Natural killer cell (primary cell): Measurements from ENCODE around the gene ZNF341. TPM values are rescaled to one million over a fixed set of nuclear protein-coding genes. Genes with fewer than 3 reads are reported as not detected.
A peak's percentile ranks its signal among the peaks of the same experiment; 100 is the strongest.
"Not testable (repeated sequence)": the region's sequence is repeated elsewhere in the genome, so short reads cannot be mapped to it uniquely, and the experiment has no call there.

Source experiments
- ATAC-seq, 3 donors: fragments of 150-1000 bp in 2 of 3; fragments of 200-7000 bp in 1 of 3; cut with Tn5 transposase; 1 replicate in 1 of 3; 2 replicates in 2 of 3; pipeline ENCODE4 v1.10.0; 2021; ENCODE audit warnings: mild to moderate bottlenecking in 2 of 3, moderate library complexity in 2 of 3
- DNase-seq, 2 donors: peaks; one replicate each; pipeline versions ENCODE4 v3.0.0 to v3.0.0-alpha.2; 2013 to 2021; ENCODE audit warnings: mixed read lengths in 1 of 2
- H3K27ac ChIP-seq: one replicate; pipeline ENCODE4 v1.5.1; 2013; ENCODE audit warnings: mild to moderate bottlenecking, low read length
- H3K27me3 ChIP-seq: one replicate; pipeline ENCODE4 v1.6.1; 2013; ENCODE audit warnings: low read length; ENCODE audit not compliant: control insufficient read depth, insufficient read depth
- H3K36me3 ChIP-seq: one replicate; pipeline ENCODE4 v1.6.1; 2013; ENCODE audit warnings: low read length; ENCODE audit not compliant: control insufficient read depth, insufficient read depth
- H3K4me1 ChIP-seq: one replicate; pipeline ENCODE4 v1.6.1; 2013; ENCODE audit warnings: low read length; ENCODE audit not compliant: control insufficient read depth, insufficient read depth
- H3K4me3 ChIP-seq: one replicate; pipeline ENCODE4 v1.5.1; 2013; ENCODE audit warnings: low read length
- H3K9me3 ChIP-seq: one replicate; pipeline ENCODE4 v1.6.1; 2013; ENCODE audit warnings: low read length; ENCODE audit not compliant: control insufficient read depth, insufficient read depth
- H3K27ac Mint-ChIP-seq, 2 donors: one replicate each; pipeline ENCODE4 v1.8.0; 2022; ENCODE audit warnings: mild to moderate bottlenecking in 2 of 2, mixed read lengths in 2 of 2, moderate library complexity in 1 of 2
- H3K27me3 Mint-ChIP-seq, 2 donors: one replicate each; pipeline ENCODE4 v1.8.0; 2022; ENCODE audit warnings: low read depth in 2 of 2, mixed read lengths in 2 of 2
- H3K36me3 Mint-ChIP-seq: one replicate; pipeline ENCODE4 v1.8.0; 2022; ENCODE audit warnings: mixed read lengths
- H3K4me1 Mint-ChIP-seq, 2 donors: one replicate each; pipeline ENCODE4 v1.8.0; 2022; ENCODE audit warnings: mixed read lengths in 2 of 2
- H3K4me3 Mint-ChIP-seq: one replicate; pipeline ENCODE4 v1.8.0; 2022; ENCODE audit warnings: mild to moderate bottlenecking, moderate library complexity, mixed read lengths
- H3K9me3 Mint-ChIP-seq, 2 donors: one replicate each; pipeline ENCODE4 v1.8.0; 2022; ENCODE audit warnings: mixed read lengths in 2 of 2
- CTCF ChIP-seq: fragments of 200-600 bp; IDR thresholded peaks from one replicate; pipeline ENCODE4 v1.8.0; 2022; ENCODE audit warnings: antibody characterized with exemption
- WGBS: methylation state at CpG from one replicate; pipeline ENCODE4 v1.1.7; 2013; ENCODE audit warnings: missing lambda C conversion rate; ENCODE audit not compliant: insufficient coverage; 5-methylcytosine and 5-hydroxymethylcytosine counted together
- intact Hi-C: fragments of 100-400 bp; cut with micrococcal nuclease; formaldehyde crosslinking; loops from one replicate; pipeline ENCODE4 v1.14.2; 2022
- total RNA-seq, 4 donors: library from RNA; stranded (reverse); fragments of 120-200 nt in 1 of 4; gene quantifications; one replicate each; pipeline versions ENCODE4 v1.2.3 to v1.2.4, GENCODE V29; 2013 to 2022

Gene ZNF341
- total RNA-seq, 3 donors from 2014 or later (not counting 1 experiment from before 2014, with no cell fraction given), result 3.6 to 5.1 (median 4.3) TPM

- H3K9me3 Mint-ChIP-seq, result no peaks in the 10 kb centered on the region
- peaks cover 12 to 20% of the 10 kb centered on the region in 2 donors for H3K4me1 Mint-ChIP-seq
- H3K27me3 Mint-ChIP-seq, result no peaks in the 10 kb centered on the region
- Histone ChIP-seq H3K9me3 (no peaks in the 10 kb centered on the region), H3K36me3 (peaks cover 5% of the 10 kb centered on the region), H3K4me3 (no peak overlapping the region), H3K4me1 (peaks cover 14% of the 10 kb centered on the region), H3K27ac (no peak overlapping the region), H3K27me3 (no peaks in the 10 kb centered on the region)
- no peak for ATAC-seq
- H3K4me3 Mint-ChIP-seq, result no peak overlapping the region
- H3K36me3 Mint-ChIP-seq, result peaks cover 6% of the 10 kb centered on the region
- no peak for DNase-seq
- no peak for TF ChIP-seq CTCF
- 98% methylated on average over 11 of the region's 11 CpGs for WGBS
- H3K27ac Mint-ChIP-seq, result no peak overlapping the region
- intact Hi-C loops, result no loop called here
Measured at GRCh38 chr20:33790566-33790965, 58.8 kb downstream of the ZNF341 start.

- TF ChIP-seq CTCF, result no peak
- no peak overlapping the region for H3K4me3 Mint-ChIP-seq
- Histone ChIP-seq H3K27me3 (no peaks in the 10 kb centered on the region), H3K4me1 (peaks cover 9% of the 10 kb centered on the region), H3K9me3 (no peaks in the 10 kb centered on the region), H3K27ac (no peak overlapping the region), H3K36me3 (peaks cover 5% of the 10 kb centered on the region), H3K4me3 (no peak overlapping the region)
- WGBS, result 98% methylated on average over 31 of the region's 31 CpGs
- ATAC-seq (no peak), DNase-seq (no peak)
- H3K9me3 Mint-ChIP-seq, result no peaks in the 10 kb centered on the region
- H3K27me3 Mint-ChIP-seq, result no peaks in the 10 kb centered on the region
- H3K36me3 Mint-ChIP-seq, result peaks cover 6% of the 10 kb centered on the region
- no peak overlapping the region for H3K27ac Mint-ChIP-seq
- intact Hi-C loops, result no loop called here
- H3K4me1 Mint-ChIP-seq, result peaks cover 12 to 17% of the 10 kb centered on the region in 2 donors
Measured at GRCh38 chr20:33791021-33791420, 59.2 kb downstream of the ZNF341 start.

- Mint-ChIP-seq H3K27ac (no peak overlapping the region), H3K9me3 (no peaks in the 10 kb centered on the region), H3K36me3 (peaks cover 6% of the 10 kb centered on the region), H3K27me3 (no peaks in the 10 kb centered on the region), H3K4me3 (no peak overlapping the region), H3K4me1 (peaks cover 12% of the 10 kb centered on the region in 2 donors)
- H3K9me3 ChIP-seq, result no peaks in the 10 kb centered on the region
- DNase-seq (no peak), ATAC-seq (no peak)
- no peak overlapping the region for H3K27ac ChIP-seq
- H3K4me1 ChIP-seq, result peaks cover 7% of the 10 kb centered on the region
- 95% methylated on average over 9 of the region's 9 CpGs for WGBS
- intact Hi-C loops, result no loop called here
- H3K27me3 ChIP-seq, result no peaks in the 10 kb centered on the region
- no peak overlapping the region for H3K4me3 ChIP-seq
- TF ChIP-seq CTCF, result no peak
- peaks cover 5% of the 10 kb centered on the region for H3K36me3 ChIP-seq
Measured at GRCh38 chr20:33791540-33791939, 59.7 kb downstream of the ZNF341 start.

- WGBS, result 87% methylated on average over 13 of the region's 13 CpGs
- Mint-ChIP-seq H3K4me3 (no peak overlapping the region), H3K27me3 (no peaks in the 10 kb centered on the region), H3K4me1 (peaks cover 10% of the 10 kb centered on the region in 2 donors), H3K27ac (no peak overlapping the region), H3K9me3 (no peaks in the 10 kb centered on the region), H3K36me3 (peaks cover 6% of the 10 kb centered on the region)
- intact Hi-C loops, result loop anchor here (2.0 kb wide), 1 partner anchor 337 kb away; no protein-coding TSS in a partner anchor
- TF ChIP-seq CTCF, result peak; percentile 76
- Histone ChIP-seq H3K36me3 (peaks cover 5% of the 10 kb centered on the region), H3K9me3 (no peaks in the 10 kb centered on the region), H3K4me1 (peaks cover 7% of the 10 kb centered on the region), H3K4me3 (no peak overlapping the region), H3K27ac (no peak overlapping the region), H3K27me3 (no peaks in the 10 kb centered on the region)
- ATAC-seq (peak in 2 of 3 donors; percentile 64 to 70), DNase-seq (peak; percentile 31 to 72)
Measured at GRCh38 chr20:33791959-33792597, 60.3 kb downstream of the ZNF341 start.

GRCh38 chr20:33792598-33792989 lies 60.8 kb downstream of the ZNF341 start:
- not testable (repeated sequence) for H3K27me3 Mint-ChIP-seq, H3K27me3 ChIP-seq, H3K4me3 ChIP-seq, H3K4me1 ChIP-seq, ATAC-seq, H3K4me3 Mint-ChIP-seq, H3K4me1 Mint-ChIP-seq, H3K27ac Mint-ChIP-seq, DNase-seq, H3K9me3 Mint-ChIP-seq, H3K27ac ChIP-seq, H3K36me3 Mint-ChIP-seq, H3K36me3 ChIP-seq, H3K9me3 ChIP-seq
- intact Hi-C loops, result loop anchor here (2.0 kb wide), 1 partner anchor 336 kb away; no protein-coding TSS in a partner anchor
- 93% methylated on average over 2 of the region's 3 CpGs for WGBS
